Memory B cell (primary cell): ENCODE measurements around the gene FANCG.

ENCODE experiments used
- ATAC-seq: fragments of 150-1000 bp; cut with Tn5 transposase; 2 replicates; pipeline ENCODE4 v1.10.0; 2021; ENCODE audit warnings: low read depth, mild to moderate bottlenecking, moderate library complexity
- DNase-seq, 2 donors: peaks; one replicate each; pipeline ENCODE4 v3.0.0; 2022; ENCODE audit warnings: low spot score in 2 of 2
- H3K27ac Mint-ChIP-seq: one replicate; pipeline ENCODE4 v1.8.0; 2022; ENCODE audit warnings: mild to moderate bottlenecking, moderate library complexity, mixed read lengths
- H3K27me3 Mint-ChIP-seq: one replicate; pipeline ENCODE4 v1.8.0; 2022; ENCODE audit warnings: mixed read lengths
- H3K36me3 Mint-ChIP-seq: one replicate; pipeline ENCODE4 v1.8.0; 2022; ENCODE audit warnings: mild to moderate bottlenecking, mixed read lengths
- H3K4me1 Mint-ChIP-seq: one replicate; pipeline ENCODE4 v1.8.0; 2022; ENCODE audit warnings: mixed read lengths
- H3K4me3 Mint-ChIP-seq: one replicate; pipeline ENCODE4 v1.8.0; 2022; ENCODE audit warnings: mild to moderate bottlenecking, moderate library complexity, mixed read lengths
- H3K9me3 Mint-ChIP-seq: one replicate; pipeline ENCODE4 v1.8.0; 2022; ENCODE audit warnings: mixed read lengths

Gene FANCG

GRCh38 chr9:35033101-35033500 lies 46.6 kb downstream of the FANCG start:
- H3K4me1 Mint-ChIP-seq: peaks cover 7% of the 10 kb centered on the region
- no peaks in the 10 kb centered on the region for H3K9me3 Mint-ChIP-seq
- ATAC-seq (no peak), DNase-seq (no peak)
- peaks cover 10% of the 10 kb centered on the region for H3K36me3 Mint-ChIP-seq
- H3K27ac Mint-ChIP-seq: no peak overlapping the region
- no peak overlapping the region for H3K4me3 Mint-ChIP-seq
- no peaks in the 10 kb centered on the region for H3K27me3 Mint-ChIP-seq

- Mint-ChIP-seq H3K4me3 (no peak overlapping the region), H3K36me3 (peaks cover 10% of the 10 kb centered on the region), H3K9me3 (no peaks in the 10 kb centered on the region), H3K27ac (no peak overlapping the region), H3K4me1 (no peaks in the 10 kb centered on the region), H3K27me3 (no peaks in the 10 kb centered on the region)
- no peak for DNase-seq
- no peak for ATAC-seq
Observed at GRCh38 chr9:35029852-35030251, 49.9 kb downstream of the FANCG start.

GRCh38 chr9:35029241-35029640 lies 50.5 kb downstream of the FANCG start:
- H3K4me1 Mint-ChIP-seq: no peaks in the 10 kb centered on the region
- no peaks in the 10 kb centered on the region for H3K27me3 Mint-ChIP-seq
- no peak for ATAC-seq
- H3K9me3 Mint-ChIP-seq: no peaks in the 10 kb centered on the region
- H3K36me3 Mint-ChIP-seq: peaks cover 12% of the 10 kb centered on the region
- H3K4me3 Mint-ChIP-seq: no peak overlapping the region
- DNase-seq: no peak
- H3K27ac Mint-ChIP-seq: no peak overlapping the region

GRCh38 chr9:35028341-35028740 lies 51.4 kb downstream of the FANCG start:
- H3K4me1 Mint-ChIP-seq: peaks cover 3% of the 10 kb centered on the region
- no peak for ATAC-seq
- DNase-seq: no peak
- H3K36me3 Mint-ChIP-seq: peaks cover 15% of the 10 kb centered on the region
- no peaks in the 10 kb centered on the region for H3K27me3 Mint-ChIP-seq
- H3K4me3 Mint-ChIP-seq: no peak overlapping the region
- H3K9me3 Mint-ChIP-seq: no peaks in the 10 kb centered on the region
- no peak overlapping the region for H3K27ac Mint-ChIP-seq

- ATAC-seq: no peak
- no peak overlapping the region for H3K27ac Mint-ChIP-seq
Observed at GRCh38 chr9:35027860-35028259, 51.9 kb downstream of the FANCG start.

GRCh38 chr9:35027374-35027773 lies 52.4 kb downstream of the FANCG start:
- H3K4me1 Mint-ChIP-seq: peaks cover 4% of the 10 kb centered on the region

More at GRCh38 chr9:35027860-35028259, 51.9 kb downstream of the FANCG start:
- Mint-ChIP-seq H3K27me3 (no peaks in the 10 kb centered on the region), H3K36me3 (peaks cover 15% of the 10 kb centered on the region), H3K4me3 (no peak overlapping the region), H3K9me3 (no peaks in the 10 kb centered on the region), H3K4me1 (peaks cover 4% of the 10 kb centered on the region)
- no peak for DNase-seq

GRCh38 chr9:35026671-35027070 lies 53.1 kb downstream of the FANCG start:
- Mint-ChIP-seq H3K27me3 (no peaks in the 10 kb centered on the region), H3K4me1 (peaks cover 4% of the 10 kb centered on the region), H3K9me3 (no peaks in the 10 kb centered on the region), H3K4me3 (no peak overlapping the region), H3K27ac (no peak overlapping the region), H3K36me3 (peaks cover 19% of the 10 kb centered on the region)
- no peak for ATAC-seq
- DNase-seq: no peak

More at GRCh38 chr9:35027374-35027773, 52.4 kb downstream of the FANCG start:
- Mint-ChIP-seq H3K9me3 (no peaks in the 10 kb centered on the region), H3K36me3 (peaks cover 15% of the 10 kb centered on the region), H3K27me3 (no peaks in the 10 kb centered on the region), H3K27ac (no peak overlapping the region), H3K4me3 (no peak overlapping the region)
- ATAC-seq (no peak), DNase-seq (no peak)
